ENCODE results near the gene DHRSX.
"Not testable (repeated sequence)": the region's sequence is repeated elsewhere in the genome, so short reads cannot be mapped to it uniquely, and the experiment has no call there.

Gene DHRSX

DNA sequence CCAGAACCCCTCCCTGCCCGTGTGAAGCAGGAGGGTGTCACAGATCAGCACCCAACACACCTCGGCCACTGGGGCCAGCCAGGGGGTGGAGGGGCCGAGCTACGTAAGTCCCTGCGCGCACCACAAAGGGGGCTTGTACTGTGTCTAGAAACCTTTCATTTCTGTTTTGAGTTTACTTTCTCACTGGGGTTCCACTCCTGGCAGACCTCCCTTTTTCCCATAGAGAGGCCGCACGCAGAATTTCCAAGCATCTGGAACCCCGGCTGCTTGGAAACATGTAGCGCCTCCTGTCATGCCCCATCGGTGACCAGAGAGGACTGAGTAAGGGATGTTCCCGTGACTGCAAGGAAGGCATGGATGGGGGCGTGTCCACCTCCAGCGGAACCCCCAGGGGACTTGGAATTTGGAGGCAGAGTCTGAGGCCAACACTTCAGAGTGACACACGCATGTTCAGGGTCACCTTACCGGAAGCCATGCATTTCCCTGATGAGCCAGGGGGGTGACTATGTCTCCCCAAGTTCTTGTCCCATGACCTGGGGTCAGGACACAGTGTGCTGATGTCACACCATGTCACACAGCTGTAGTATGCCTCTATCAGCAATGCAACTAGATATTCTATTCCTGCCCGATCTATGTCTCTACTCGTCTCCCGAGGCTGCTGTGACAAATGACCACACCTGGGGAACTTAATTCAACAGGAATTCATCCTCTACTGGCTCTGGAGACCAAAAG is 105.3 kb downstream of the DHRSX start:
- DNase-seq (ENCODE audit: low spot score), result no peak

DNA sequence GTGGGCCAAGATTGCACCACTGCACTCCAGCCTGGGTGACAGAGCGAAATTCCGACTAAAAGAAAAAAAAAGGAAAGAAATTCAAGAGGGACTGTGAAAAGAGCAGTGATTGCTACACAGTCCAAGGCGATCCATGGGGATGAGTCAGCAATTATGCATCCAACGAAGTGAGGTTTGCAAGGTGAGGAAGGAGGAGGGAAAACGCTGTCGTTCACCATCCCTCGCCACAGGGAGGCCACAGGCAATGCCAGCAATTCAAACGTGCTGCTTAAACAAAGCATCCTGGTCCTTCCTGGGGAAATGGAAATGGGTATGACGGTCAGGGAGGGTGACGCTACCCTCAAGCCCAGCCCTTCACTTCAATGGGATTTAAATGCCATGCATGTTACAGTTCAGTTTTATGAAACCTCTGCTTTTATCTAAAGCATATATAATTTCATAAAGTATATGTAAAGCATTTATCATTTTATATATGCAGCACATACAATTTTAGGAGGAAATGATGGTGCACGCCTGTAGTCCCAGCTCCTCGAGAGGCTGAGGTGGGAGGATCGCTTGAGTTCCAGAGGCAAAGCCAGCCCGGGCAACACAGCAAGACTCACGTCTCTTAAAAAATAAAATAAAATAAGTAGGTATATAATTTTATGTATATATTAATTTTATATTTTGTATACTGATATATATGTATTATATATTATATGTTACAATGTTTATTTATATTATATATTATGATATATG is 108.7 kb downstream of the DHRSX start:
- no peak for DNase-seq (ENCODE audit: low spot score)

DNA sequence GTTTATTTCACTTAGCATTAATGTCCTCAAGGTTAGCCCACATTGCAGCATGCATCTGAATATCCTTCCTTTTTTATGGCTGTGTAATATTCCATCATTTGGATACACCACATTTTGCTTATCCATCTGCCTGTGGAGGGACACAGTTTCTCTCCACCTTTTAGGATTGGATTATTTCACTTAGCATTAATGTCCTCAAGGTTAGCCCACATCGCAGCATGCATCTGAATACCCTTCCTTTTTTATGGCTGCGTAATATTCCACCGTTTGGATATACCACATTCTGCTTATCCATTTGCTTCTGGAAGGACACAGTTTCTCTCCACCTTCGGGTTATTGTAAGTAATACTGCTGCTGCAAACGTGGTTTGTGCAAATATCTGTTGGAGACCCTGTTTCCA is 110.0 kb downstream of the DHRSX start:
- DNase-seq (ENCODE audit: low spot score), result no peak

DNA sequence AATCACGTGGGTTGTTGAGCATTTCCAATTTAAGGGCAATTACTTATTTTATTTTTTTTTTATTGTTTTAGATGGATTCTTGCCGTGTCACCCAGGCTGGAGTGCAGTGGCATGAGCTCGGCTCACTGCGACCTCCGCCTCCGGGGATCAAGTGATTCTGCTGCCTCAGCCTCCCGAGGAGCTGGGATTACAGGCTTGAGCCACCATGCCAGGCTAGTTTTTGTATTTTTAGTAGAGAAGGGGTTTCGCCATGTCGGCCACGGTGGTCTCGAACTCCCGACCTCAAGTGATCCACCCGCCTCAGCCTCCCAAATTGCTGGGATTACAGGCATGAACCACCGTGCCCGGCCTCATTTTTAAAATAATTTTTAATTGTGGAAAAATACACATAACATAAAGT is 111.0 kb downstream of the DHRSX start:
- DNase-seq (ENCODE audit: low spot score), result not testable (repeated sequence)

DNA sequence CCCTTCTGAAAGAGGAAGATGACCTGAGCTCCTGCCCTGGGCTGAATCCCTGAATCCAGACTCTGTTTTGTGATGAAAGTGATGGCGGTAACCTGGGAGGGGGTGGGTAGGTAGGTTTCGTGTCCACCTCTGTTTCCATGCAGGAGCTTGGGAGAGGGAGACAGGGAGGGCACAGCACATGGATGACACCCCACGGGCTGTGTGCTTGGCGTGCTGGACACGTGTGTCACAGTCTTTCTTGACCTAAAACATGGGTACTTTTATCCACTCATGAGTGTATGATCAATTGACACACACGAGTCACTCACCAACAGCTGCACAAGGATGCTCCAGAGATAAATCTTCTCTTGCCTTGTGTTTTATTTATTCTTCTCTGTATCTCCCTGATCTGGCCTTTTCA is 111.5 kb downstream of the DHRSX start:
- DNase-seq (ENCODE audit: low spot score), result no peak

DNA sequence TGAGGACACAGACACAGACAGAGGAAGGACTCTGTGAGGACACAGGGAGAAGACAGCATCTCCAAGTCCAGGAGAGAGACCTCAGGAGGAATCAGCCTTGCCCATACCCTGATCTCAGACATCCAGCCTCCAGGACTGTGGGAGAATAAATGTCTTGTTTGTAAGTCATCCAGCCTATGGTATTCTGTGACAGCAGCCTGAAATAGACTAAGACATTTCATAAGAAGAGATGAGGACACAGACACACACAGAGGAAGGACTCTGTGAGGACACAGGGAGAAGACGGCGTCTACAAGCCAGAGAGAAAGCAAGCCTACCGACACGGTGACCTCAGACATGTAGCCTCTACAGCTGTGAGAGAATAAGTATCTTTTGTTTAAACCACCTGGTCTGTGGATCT is 112.1 kb downstream of the DHRSX start:
- no peak for DNase-seq (ENCODE audit: low spot score)

DNA sequence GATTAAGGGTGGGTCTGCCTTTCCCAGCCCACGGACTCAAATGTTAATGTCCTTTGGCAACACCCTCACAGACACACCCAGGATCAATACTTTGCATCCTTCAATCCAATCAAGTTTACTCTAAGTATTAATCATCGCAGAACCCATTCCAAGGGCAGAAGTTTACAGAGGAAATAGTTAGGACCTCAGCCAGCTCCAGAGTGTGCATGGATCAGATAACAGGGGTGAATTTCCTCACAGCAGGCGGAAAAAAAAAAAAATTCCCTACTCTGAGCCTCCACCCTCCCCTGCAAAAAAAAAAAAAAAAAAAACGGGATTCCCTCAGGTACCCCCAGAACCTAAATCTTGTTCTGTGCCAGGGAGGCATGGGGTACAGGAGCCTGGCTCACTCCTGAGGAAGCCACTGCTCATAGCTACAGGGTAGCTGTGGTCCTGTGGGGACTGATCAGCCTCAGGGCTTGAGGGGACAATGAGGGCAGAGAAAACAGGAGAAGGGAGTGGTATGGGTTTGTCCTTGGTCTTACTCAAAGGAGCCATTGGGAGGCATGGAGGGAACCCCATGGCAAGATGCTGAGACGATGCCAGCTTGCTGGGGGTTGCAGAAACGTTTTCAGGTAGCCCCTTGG is 113.0 kb downstream of the DHRSX start:
- DNase-seq (ENCODE audit: low spot score), result no peak

DNA sequence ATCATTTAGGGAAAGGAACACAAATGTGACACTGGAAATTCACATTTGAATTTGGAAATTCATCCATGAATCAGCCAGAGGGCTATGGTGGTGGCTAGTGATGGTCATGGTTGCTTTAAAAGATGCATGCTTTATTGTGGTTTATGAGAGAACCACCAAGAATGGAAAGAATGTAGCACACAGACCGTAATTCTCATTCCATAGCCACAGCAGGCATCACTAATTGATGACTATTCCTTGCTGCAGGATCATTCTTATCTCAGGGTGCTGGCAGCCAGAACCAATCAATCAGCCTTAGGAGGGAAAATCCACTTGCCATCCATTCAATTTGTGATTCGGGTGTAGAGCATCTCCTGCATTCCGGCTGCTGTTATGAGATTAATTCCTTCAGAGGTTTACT is 115.6 kb downstream of the DHRSX start:
- no peak for DNase-seq (ENCODE audit: low spot score)

DNA sequence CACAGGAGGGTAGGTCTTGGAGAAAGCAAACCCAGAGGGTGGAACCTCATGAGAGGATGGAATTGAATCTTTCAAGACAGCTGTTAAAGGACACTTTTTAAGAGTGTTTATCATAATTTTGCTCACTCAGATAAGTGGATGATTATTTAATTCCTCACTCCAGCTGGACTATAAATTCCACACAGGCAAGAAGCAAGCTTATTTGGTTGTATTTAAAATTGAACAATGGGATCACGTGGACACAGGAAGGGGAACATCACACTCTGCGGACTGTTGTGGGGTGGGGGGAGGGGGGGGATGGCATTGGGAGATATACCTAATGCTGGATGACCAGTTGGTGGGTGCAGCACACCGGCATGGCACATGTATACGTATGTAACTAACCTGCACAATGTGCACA is 116.3 kb downstream of the DHRSX start:
- DNase-seq (ENCODE audit: low spot score), result no peak

DNA sequence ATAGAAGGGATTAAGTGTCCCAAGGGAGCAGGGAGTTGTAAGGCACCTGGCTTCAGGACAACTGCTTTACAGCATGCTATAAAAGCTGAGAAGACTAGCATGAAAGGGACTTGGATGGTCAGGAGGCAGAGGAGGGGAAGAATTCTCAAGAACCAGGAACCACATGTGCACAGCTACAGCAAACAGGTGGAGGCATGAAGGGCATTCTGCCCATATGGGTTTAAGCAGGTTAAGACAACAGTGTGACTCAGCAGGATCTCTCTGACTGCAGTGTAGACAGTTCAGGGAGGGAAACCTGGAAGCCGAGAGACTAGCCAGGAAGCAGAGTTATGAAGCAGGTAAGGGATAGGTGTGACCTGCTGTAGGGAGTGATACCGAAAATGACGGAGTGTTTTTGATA is 117.0 kb downstream of the DHRSX start:
- no peak for DNase-seq (ENCODE audit: low spot score)

DNA sequence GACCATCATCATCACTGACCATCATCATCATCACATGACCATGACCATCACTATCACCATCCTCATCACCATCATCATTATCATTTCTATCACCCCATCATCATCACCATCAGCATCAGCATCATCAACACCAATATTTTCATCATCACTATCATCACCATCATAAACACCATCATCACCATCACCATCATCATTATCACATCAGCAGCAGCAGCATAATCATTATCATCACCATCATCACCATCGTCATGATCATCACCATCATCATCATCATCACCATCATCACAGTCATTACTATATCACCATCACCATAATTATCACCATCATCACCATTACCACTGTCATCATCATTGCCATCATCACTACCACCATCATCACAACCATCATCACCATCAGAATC is 117.6 kb downstream of the DHRSX start:
- no peak for DNase-seq (ENCODE audit: low spot score)

DNA sequence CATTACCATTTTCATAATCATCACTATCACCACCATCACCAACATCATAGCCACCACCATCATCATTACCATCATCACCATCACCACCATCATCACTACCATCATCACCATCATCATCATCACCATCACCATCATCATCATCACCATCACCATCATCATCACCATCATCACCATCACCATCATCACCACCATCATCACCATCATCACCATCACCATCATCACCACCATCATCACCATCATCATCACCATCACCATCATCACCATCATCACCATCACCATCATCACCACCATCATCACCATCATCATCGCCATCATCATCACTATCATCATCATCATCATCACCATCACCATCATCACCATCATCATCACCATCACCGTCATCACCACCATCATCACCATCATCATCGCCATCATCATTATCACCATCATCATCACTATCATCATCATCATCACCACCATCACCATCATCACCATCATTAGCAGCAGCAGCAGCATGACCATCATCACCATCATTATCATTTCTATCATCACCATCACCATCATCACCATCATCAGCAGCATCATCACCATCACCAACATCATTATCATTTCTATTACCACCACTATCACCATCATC is 118.2 kb downstream of the DHRSX start:
- DNase-seq (ENCODE audit: low spot score), result not testable (repeated sequence)

DNA sequence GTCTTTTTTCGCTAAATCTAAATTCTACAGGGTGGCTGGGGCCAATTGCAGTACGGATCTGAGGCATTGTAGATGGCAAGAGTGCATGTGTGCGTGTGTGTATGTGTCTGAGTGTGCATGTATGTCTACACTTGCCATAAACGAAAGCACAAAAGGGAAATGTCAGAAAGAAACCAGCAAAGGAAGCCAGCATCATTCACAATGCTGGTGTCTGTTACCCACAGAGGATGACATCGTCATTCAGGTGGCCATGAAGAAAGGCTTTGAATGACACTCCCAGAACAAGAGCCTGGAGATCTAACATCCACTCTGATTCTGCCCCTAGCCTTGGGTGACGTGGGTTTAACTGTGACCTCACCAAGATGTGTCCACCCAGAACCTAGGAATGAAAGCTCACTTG is 124.6 kb downstream of the DHRSX start:
- no peak for DNase-seq (ENCODE audit: low spot score)

DNA sequence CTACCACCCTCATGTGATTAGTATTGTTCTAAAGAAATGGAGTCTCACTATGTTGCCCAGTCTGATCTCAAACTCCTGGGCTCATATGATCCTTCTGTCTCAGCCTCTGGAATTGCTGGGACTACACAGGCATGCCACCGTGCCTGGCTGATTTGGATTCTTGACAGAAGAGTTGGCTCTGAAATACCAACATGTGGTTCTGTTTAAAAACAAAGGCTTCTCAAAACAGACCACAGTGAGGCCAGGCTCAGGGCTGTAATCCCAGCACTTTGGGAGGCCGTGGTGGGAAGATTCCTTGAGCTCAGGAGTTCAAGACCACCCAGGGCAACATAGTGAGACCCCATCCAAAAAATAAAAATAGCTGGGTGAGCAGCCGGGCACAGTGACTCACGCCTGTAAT is 126.7 kb downstream of the DHRSX start:
- DNase-seq (ENCODE audit: low spot score), result no peak

DNA sequence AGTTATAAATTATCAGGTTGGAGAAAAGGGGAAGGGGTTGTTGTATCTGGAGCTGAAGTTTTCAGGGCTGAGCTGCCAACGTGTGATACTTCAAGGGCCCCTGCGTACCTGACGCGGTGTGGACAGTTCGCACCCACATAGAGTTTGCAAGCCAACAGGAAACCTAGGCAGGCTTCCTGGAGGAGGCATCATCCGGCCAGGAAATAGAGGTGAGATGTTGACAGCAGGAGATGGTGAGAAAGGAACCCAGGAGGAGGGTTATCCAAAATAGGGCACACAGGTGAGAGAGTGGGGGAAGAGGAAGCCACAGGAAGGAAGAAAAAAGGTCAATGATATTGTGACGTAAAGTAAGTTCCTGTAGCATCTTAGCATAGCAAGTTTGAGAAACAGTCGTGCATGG is 127.2 kb downstream of the DHRSX start:
- no peak for DNase-seq (ENCODE audit: low spot score)

DNA sequence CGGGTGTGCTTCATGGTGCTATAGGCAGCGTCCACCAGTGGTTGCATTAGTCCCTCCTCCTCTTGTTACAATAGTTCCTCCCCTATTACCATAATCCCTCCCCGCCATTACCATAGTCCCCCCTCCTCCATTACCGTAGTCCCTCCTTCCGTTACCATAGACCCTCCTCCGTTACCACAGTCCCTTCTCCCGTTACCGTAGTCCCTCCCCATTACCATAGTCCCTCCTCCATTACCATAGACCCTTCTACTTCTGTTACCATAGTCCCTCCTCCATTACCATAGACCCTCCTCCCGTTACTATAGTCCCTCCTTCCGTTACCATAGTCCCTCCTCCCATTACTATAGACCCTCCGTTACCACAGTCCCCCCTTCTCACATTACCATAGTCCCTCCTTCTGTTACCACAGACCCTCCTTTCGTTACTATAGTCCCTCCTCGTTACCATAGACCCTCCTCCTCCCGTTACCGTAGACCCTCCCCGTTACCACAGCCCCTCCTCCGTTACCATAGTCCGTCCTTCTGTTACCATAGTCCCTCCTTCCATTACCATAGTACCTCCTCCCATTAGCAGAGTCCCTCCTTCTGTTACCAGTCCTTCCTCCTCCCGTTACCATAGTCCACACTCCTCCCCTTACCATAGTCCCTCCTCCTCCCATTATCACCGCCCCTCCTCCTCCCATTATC is 129.6 kb downstream of the DHRSX start:
- no peak for DNase-seq (ENCODE audit: low spot score)

DNA sequence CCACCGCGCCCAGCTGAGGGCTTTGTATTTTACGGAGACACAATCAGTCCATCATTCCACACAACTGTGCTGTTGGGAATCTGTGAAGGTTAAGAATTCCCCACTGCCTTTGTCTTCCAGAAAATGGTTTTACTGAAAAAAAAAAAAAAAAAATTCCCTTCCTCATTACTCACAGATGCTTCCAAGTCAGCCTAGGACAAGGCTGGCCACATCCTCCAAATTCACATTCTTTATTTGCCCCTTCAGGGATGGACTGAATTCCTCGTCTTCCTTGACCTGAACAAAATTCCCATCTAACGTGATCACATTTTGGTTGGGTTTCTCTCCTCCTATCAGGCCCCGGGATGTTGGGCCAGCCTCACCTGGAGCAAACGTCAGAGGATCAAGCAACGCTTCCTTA is 130.3 kb downstream of the DHRSX start:
- DNase-seq (ENCODE audit: low spot score), result no peak

DNA sequence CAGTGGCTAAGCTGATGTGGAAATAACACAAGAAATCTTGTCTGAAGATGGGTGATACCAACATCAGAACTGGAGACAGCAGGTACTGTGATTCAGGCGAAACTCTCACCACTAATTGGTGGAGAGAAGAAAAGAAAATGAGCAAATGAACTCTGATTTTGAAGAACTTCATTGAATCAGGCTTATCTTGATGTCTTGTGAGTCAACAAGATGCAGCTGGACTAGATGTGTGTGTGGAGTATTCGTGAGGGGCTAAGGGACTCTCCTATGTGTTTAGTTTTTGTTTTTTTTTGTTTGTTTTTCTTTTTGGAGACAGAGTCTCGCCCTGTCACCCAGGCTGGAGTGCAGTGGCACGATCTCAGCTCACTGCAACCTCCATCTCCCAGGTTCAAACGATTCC is 131.6 kb downstream of the DHRSX start:
- DNase-seq (ENCODE audit: low spot score), result no peak

DNA sequence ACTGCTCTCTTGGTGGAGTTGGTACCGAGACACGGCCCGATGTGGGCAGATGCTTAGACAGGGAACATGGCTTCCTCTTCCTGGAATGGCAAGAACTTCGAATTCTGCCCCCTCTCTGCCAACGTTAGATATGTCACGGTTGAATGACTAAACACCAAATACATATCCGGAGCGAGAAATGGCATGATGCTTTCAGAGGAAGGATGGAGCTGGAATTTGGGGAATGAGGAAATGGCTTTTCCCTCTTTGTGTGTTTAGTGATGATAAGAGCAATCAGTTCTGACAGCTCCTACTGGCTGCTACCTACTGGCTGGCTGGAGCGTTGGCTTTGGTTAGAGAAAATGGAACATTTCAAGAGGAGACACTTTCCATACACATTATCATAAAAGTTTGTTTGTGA is 140.0 kb downstream of the DHRSX start:
- no peak for DNase-seq (ENCODE audit: low spot score)

DNA sequence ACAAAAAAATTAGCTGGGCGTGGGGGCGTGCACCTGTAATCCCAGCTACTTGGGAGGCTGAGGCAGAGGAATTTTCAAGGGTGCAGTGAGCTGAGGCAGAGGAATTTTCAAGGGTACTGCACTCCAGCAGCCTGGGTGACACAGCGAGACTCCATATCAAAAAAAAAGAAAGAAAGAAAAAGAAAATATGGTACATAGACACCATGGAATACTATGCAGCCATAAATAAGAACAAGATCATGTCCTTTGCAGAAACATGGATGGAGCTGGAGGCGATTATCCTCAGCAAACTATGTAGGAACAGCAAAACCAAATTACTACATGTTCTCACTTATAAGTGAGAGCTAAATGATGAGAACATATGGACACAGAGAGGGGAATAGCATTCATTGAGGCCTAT is 141.3 kb downstream of the DHRSX start:
- DNase-seq (ENCODE audit: low spot score), result not testable (repeated sequence)

DNA sequence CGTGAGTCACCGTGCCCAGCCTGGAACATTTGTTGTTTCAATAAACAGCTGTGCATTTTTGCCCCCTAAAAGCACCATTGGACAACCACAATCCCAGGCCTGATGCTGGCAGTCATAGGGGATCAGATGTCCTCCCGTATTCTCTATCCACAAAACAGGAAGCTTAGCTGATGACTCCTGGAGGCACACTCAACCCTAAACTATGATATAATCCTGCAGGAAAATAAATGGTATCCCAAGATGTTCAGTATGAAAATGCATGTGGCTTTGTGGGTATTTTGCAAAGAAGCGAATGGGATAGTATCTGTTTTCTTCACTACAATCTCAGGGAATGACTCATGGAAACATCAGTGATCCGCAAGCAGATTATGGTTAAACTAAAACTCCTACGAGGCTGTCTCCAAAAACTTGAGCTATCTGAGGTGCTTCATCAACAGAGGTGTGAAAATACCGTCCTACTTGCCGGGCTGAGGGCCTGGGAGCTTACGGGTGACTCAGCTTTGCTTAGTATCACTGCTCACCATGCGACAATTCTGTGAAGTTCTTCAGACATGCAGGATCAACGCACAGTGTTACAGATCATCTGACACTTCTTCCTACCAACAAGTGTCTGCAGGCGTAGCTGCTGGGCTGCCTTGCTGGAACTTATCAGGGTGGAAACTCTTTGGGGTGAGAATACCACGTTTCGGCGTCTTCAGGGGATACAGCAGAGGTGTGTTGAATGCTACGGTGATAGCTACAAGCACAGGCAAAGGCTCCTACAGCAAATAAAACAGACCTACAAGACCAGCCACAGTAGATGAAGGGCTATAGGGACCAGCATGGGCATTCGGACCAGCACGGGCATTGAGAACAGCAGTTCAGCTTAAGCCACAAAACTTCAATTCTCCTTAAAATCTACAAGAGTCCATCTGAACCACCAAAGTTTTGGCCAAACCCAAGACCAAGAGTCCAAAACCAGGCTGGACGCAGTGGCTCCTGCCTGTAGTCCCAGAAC is 148.5 kb downstream of the DHRSX start:
- no peak for DNase-seq (ENCODE audit: low spot score)

Measured in ecto neural progenitor cell (in vitro differentiated cells).